ENCODE measurements around the gene OBI1. TPM values are rescaled to one million over a fixed set of nuclear protein-coding genes. Genes with fewer than 3 reads are reported as not detected.

Gene OBI1
- 20.5 and 21.3 TPM in 2 replicates for total RNA-seq (2013; cell fraction: nucleolus; rRNA removed)
- total RNA-seq (2014; rRNA removed): 20.5 and 24.3 TPM in 2 replicates
- 33.3 and 34.2 TPM in 2 replicates for total RNA-seq (2014; rRNA removed; fragmentation: Illumina TruSeq; extraction: Trizol)
- 19.1 and 20.0 TPM in 2 replicates for total RNA-seq (2021)
- polyA plus RNA-seq (2011; ENCODE audit: low read depth): 6.2 TPM
- 23.5 and 35.9 TPM in 2 replicates for polyA plus RNA-seq (2011; rRNA removed)
- 6.8 and 7.1 TPM in 2 replicates for polyA plus RNA-seq (2011; cell fraction: cytosol; rRNA removed)
- polyA plus RNA-seq (2011; cell fraction: nucleus; rRNA removed): 10.2 and 11.6 TPM in 2 replicates
- 8.6 and 11.8 TPM in 2 replicates for polyA plus RNA-seq (2012)
- polyA plus RNA-seq (2014; fragmentation: Illumina TruSeq; extraction: Trizol): 33.2 and 37.3 TPM in 2 replicates
- 10 to 100 TPM; 15.5 to 18.1 TPM for polyA plus RNA-seq (2014; fragmentation: Nextera tagmentation; extraction: Ambion mirVana)
- polyA plus RNA-seq (2014; rRNA removed): 11.8 and 16.6 TPM in 2 replicates
- polyA plus RNA-seq (2016; fragmentation: Nextera tagmentation; extraction: Ambion mirVana): 10 to 100 TPM; 29.1 to 29.2 TPM
- 13.1 and 22.0 TPM in 2 replicates for polyA minus RNA-seq (2011; rRNA and poly(A)+ RNA removed)
- polyA minus RNA-seq (2011; cell fraction: cytosol; rRNA and poly(A)+ RNA removed): 6.7 and 8.5 TPM in 2 replicates
- polyA minus RNA-seq (2011; cell fraction: nucleus; rRNA and poly(A)+ RNA removed): 10.2 and 15.7 TPM in 2 replicates
- Bru-seq, nascent RNA: percentile 83 among the genes with signal in this experiment
- percentile 73 among the genes with signal in this experiment for BruChase-seq, experiment 1, labeled RNA remaining after a 6-hour chase
- percentile 85 among the genes with signal in this experiment for BruChase-seq, experiment 2, labeled RNA remaining after a 2-hour chase
- long read RNA-seq, experiment 1, transcript RNF219-201 (6 exons, 3,529 nt): major isoform, 22 of 27 reads
- long read RNA-seq, experiment 1, partial matches to known transcripts: 3 of 27 reads
- long read RNA-seq, experiment 1, other reads (novel, unspliced or antisense): 2 of 27 reads
- long read RNA-seq, experiment 2, transcript RNF219-201 (6 exons, 3,529 nt): major isoform, 110 of 153 reads
- long read RNA-seq, experiment 2, partial matches to known transcripts: 7 of 153 reads
- long read RNA-seq, experiment 2, other reads (novel, unspliced or antisense): 36 of 153 reads

GRCh38 chr13:78658630-78659449 is at the start of gene OBI1:
Gene OBI1 (minus strand): TSS chr13:78659155. CDS start chr13:78659120, 35 bp downstream.
- no peaks in the 10 kb centered on the region for H3K36me3 ChIP-seq (ENCODE audit: control insufficient read depth in 2 of 2, insufficient read depth in 2 of 2, low read length in 1 of 2)
- H3K4me1 ChIP-seq (ENCODE audit: control insufficient read depth, insufficient read depth, low read length): no peaks in the 10 kb centered on the region; the same call in 1 of the 2 replicates
- 2% methylated on average over 67 of the region's 67 CpGs for WGBS (ENCODE audit: insufficient coverage, insufficient replicate concordance, low lambda C conversion rate, missing lambda C conversion rate)
- peak within 1 kb of the TSS; percentile 76 for H3K4me3 ChIP-seq
- DNase-seq (ENCODE audit: low read depth, low spot score): peak; percentile 40
- peaks cover 45% of the 10 kb centered on the region for H3K79me2 ChIP-seq (ENCODE audit: control insufficient read depth, insufficient read depth, low read length)
- ChIA-PET SMC1A (ENCODE audit: uncharacterized antibody, unreplicated experiment) (interaction anchor here (0.6 kb wide), 1 partner anchor 339 kb away, joined by 3 read pairs; no protein-coding TSS in a partner anchor), POLR2A (no interaction called here), RAD21 (ENCODE audit: unreplicated experiment) (no interaction called here), CTCF (no interaction called here)
- peak within 1 kb of the TSS; percentile 87 for H3K4me2 ChIP-seq (ENCODE audit: control insufficient read depth, insufficient read depth)
- intact Hi-C loops (cut with micrococcal nuclease; ENCODE audit: unreplicated experiment): loop anchor here (10.0 kb wide), 1 partner anchor 396 kb away; no protein-coding TSS in a partner anchor
- H3K9me3 ChIP-seq (replicated peaks; ENCODE audit: control insufficient read depth, insufficient read depth, low read length): no peaks in the 10 kb centered on the region
- H3K27ac ChIP-seq (ENCODE audit: control insufficient read depth, insufficient read depth): peak within 1 kb of the TSS; percentile 86
- peak; percentile 94 for ATAC-seq
- H3K27me3 ChIP-seq (replicated peaks in 1 of 2; ENCODE audit: control insufficient read depth in 2 of 2, insufficient read depth in 2 of 2, low read length in 1 of 2): no peaks in the 10 kb centered on the region
- BruUV-seq (replicated peaks): no TSS peak
- peak within 1 kb of the TSS; percentile 94 for H3K9ac ChIP-seq (ENCODE audit: control insufficient read depth, insufficient read depth, low read length)
- H2AFZ ChIP-seq (ENCODE audit: control insufficient read depth, low read depth, low read length): peak within 1 kb of the TSS; percentile 92
- no peaks in the 10 kb centered on the region for H4K20me1 ChIP-seq (ENCODE audit: control insufficient read depth, insufficient read depth)
- in situ Hi-C loops (cut with MboI): no loop called here
- FAIRE-seq: peak; percentile 31
- TF ChIP-seq CHD2 (IDR thresholded peaks at IDR 0.05; ENCODE audit: borderline replicate concordance, low read depth, low read length) (0 out of 2 replicates have a peak, but pooled peaks have one; percentile 42), ESRRA (IDR thresholded peaks at IDR 0.05; ENCODE audit: low read length) (no peak), FOS (IDR thresholded peaks at IDR 0.05; ENCODE audit: borderline replicate concordance, extremely low read depth, insufficient read length) (no peak), MYB (IDR thresholded peaks at IDR 0.05; ENCODE audit: borderline replicate concordance, low read depth, low read length) (no peak), CREM (IDR thresholded peaks at IDR 0.05; ENCODE audit: low read depth) (no peak), USF1 (IDR thresholded peaks at IDR 0.05; ENCODE audit: borderline replicate concordance, extremely low read length, insufficient read depth, low read depth, low read length) (peak; percentile 51), SREBF1 (IDR thresholded peaks at IDR 0.05; ENCODE audit: low read length) (no peak), NRF1 (conservative IDR thresholded peaks at IDR 0.05; ENCODE audit: low read depth, low read length) (peak; percentile 54), ATF7 (IDR thresholded peaks at IDR 0.05; ENCODE audit: low read depth) (no peak), ZSCAN29 (IDR thresholded peaks at IDR 0.05) (no peak), SKIL (IDR thresholded peaks at IDR 0.05; ENCODE audit: low read depth, poor library complexity, severe bottlenecking) (no peak), IRF3 (IDR thresholded peaks at IDR 0.05) (no peak), SIN3A (IDR thresholded peaks at IDR 0.05; ENCODE audit: low read depth, low read length) (no peak; the same call in 1 of the 2 replicates), MAX (IDR thresholded peaks at IDR 0.05; ENCODE audit: low read depth, low read length) (no peak), ZNF217 (IDR thresholded peaks at IDR 0.05) (no peak)
